ENCODE results near the gene KIF22.
A peak's percentile ranks its signal among the peaks of the same experiment; 100 is the strongest.

KIF22 gene

DNA sequence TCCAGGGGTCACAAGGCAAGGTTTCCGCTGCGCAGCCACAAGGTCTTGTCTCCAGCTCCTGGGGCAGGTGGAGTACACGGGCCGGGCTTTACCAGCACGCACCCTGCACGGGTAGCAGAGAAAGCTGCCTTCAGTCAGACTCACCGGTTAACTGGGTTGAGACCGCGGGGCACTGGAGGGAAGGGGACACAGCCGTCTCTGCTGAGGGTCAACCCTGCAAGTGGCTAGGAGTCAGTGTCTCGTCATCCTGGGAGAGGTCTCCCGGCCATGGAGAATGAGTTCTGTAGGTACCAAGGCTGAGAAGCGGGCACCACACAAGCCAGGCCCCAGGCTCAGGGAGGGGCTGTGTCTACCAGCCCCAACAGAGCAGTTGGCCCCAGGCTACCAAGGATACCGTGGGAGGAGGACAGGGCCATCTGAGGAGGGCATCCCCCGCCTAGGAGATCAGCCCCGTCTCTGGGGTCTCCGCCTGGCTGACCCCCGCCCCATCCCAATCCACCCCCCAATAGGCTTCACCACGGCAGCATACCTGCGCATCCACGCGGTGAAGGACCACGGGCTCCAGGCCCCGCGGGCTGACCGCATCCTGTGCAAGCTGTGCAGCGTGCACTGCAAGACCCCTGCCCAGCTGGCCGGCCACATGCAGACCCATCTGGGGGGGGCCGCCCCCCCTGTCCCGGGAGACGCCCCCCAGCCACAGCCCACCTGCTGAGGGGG, 18.6 kb downstream of the KIF22 start:
- H3K9me3 ChIP-seq (ENCODE audit: insufficient read depth, low read length): no peaks in the 10 kb centered on the region
- peaks cover 12% of the 10 kb centered on the region; the same call in 1 of the 2 replicates for H3K79me2 ChIP-seq (ENCODE audit: insufficient read depth, low read length)
- no peak for TF ChIP-seq EZH2phosphoT487 (conservative IDR thresholded peaks at IDR 0.05; ENCODE audit: low read length)
- TF ChIP-seq, protein P1, sequence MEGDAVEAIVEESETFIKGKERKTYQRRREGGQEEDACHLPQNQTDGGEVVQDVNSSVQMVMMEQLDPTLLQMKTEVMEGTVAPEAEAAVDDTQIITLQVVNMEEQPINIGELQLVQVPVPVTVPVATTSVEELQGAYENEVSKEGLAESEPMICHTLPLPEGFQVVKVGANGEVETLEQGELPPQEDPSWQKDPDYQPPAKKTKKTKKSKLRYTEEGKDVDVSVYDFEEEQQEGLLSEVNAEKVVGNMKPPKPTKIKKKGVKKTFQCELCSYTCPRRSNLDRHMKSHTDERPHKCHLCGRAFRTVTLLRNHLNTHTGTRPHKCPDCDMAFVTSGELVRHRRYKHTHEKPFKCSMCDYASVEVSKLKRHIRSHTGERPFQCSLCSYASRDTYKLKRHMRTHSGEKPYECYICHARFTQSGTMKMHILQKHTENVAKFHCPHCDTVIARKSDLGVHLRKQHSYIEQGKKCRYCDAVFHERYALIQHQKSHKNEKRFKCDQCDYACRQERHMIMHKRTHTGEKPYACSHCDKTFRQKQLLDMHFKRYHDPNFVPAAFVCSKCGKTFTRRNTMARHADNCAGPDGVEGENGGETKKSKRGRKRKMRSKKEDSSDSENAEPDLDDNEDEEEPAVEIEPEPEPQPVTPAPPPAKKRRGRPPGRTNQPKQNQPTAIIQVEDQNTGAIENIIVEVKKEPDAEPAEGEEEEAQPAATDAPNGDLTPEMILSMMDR (IDR thresholded peaks at IDR 0.05; ENCODE audit: insufficient read depth, low read length, poor library complexity, severe bottlenecking): no peak
- H3K36me3 ChIP-seq (ENCODE audit: low read length): peaks cover 11% of the 10 kb centered on the region
- H3K27me3 ChIP-seq (ENCODE audit: low read length): no peaks in the 10 kb centered on the region
- no peaks in the 10 kb centered on the region for H3K9me2 ChIP-seq (replicated peaks; ENCODE audit: insufficient read depth, low read length)
- H3K9ac ChIP-seq (ENCODE audit: low read length): 0 out of 2 replicates have a peak overlapping the region, but pooled peaks have one; percentile 74
- H4K20me1 ChIP-seq (ENCODE audit: low read depth, low read length): peaks cover 8% of the 10 kb centered on the region
- H3K27ac ChIP-seq (ENCODE audit: low read depth, low read length): no peak overlapping the region
- peaks cover 31% of the 10 kb centered on the region for H3F3A ChIP-seq (ENCODE audit: insufficient read depth)
- no peak overlapping the region for H2AFZ ChIP-seq (ENCODE audit: low read depth, low read length, severe bottlenecking)
- peak overlapping the region; percentile 12 for H3K4me2 ChIP-seq (ENCODE audit: low read depth, low read length, poor library complexity, severe bottlenecking)
- H3K4me3 ChIP-seq (ENCODE audit: insufficient read depth, low read length, poor library complexity, severe bottlenecking): no peak overlapping the region

DNA sequence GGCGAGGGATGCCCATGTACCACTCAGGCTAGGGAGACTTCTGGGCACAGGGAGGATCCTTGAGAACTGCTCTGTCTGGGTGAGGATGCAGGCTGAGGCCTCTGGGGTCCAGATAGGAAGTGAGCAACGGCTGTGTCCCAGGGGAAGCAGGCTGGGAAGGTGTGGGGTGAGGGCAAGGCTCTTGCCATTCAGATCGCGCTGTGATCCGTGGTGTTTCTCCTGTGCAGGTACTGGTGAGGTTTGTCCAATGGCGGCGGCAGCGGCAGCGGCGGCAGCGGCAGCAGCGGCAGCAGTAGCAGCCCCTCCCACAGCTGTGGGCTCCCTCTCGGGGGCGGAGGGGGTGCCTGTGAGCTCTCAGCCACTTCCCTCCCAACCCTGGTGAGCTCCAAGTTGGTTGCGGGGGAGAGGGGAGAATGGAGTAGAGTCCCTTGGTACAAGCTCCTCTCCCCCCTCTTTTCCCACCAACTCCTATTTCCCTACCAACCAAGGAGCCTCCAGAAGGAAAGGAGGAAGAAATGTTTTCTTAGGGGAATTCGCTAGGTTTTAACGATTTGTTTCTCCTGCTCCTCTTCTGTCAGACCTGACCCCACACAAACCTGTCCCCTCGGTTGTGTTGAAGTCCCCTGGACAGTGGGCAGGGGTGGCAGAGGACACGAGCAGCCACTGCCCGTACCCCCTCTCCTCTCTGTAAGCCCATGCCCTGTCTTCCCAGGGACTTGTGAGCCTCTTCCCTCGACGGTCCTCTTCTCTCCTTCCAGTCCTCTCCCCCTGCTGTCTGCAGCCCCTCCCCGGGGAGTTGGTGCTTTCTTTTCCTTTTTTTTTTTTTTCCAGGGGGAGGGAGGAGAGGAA, 19.5 kb downstream of the KIF22 start:
- Histone ChIP-seq H3F3A (ENCODE audit: insufficient read depth) (peaks cover 22% of the 10 kb centered on the region), H3K27ac (ENCODE audit: low read depth, low read length) (no peak overlapping the region), H3K4me3 (ENCODE audit: insufficient read depth, low read length, poor library complexity, severe bottlenecking) (no peak overlapping the region), H3K9me2 (replicated peaks; ENCODE audit: insufficient read depth, low read length) (no peaks in the 10 kb centered on the region), H3K79me2 (ENCODE audit: insufficient read depth, low read length) (peaks cover 12% of the 10 kb centered on the region; the same call in 1 of the 2 replicates), H3K27me3 (ENCODE audit: low read length) (no peaks in the 10 kb centered on the region), H3K9me3 (ENCODE audit: insufficient read depth, low read length) (no peaks in the 10 kb centered on the region), H3K4me2 (ENCODE audit: low read depth, low read length, poor library complexity, severe bottlenecking) (peak overlapping the region; percentile 29), H2AFZ (ENCODE audit: low read depth, low read length, severe bottlenecking) (no peak overlapping the region), H3K9ac (ENCODE audit: low read length) (peak overlapping the region; percentile 19; the same call in 1 of the 2 replicates), H3K36me3 (ENCODE audit: low read length) (peaks cover 11% of the 10 kb centered on the region), H4K20me1 (ENCODE audit: low read depth, low read length) (peaks cover 8% of the 10 kb centered on the region)
- TF ChIP-seq EZH2phosphoT487 (conservative IDR thresholded peaks at IDR 0.05; ENCODE audit: low read length): no peak
- TF ChIP-seq, protein P1 (IDR thresholded peaks at IDR 0.05; ENCODE audit: insufficient read depth, low read length, poor library complexity, severe bottlenecking): no peak

DNA sequence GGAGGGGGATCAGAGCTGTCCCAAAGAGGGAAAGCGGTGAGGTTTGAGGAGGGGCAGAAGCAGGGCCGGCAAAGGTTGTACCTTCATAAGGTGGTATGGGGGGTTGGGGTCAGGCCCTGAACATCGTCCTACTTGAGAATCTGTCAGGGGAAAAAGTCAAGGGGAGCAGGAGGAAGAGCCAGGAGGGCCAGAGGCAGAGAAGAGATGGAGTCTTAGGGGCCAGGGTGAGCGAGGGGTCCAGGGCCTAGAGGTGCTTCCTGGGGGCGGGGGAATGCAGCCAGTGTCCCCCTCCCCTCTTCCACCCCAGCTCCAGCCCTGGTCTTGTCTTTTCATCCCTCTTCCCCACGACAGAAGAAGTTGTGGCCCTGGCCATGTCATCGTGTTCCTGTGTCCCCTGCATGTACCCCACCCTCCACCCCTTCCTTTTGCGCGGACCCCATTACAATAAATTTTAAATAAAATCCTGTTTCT, 20.2 kb downstream of the KIF22 start:
- H3K9me2 ChIP-seq (replicated peaks; ENCODE audit: insufficient read depth, low read length): no peaks in the 10 kb centered on the region
- no peaks in the 10 kb centered on the region for H3K9me3 ChIP-seq (ENCODE audit: insufficient read depth, low read length)
- peaks cover 20% of the 10 kb centered on the region; the same call in 1 of the 2 replicates for H3F3A ChIP-seq (ENCODE audit: insufficient read depth)
- H4K20me1 ChIP-seq (ENCODE audit: low read depth, low read length): peaks cover 8% of the 10 kb centered on the region
- H3K27ac ChIP-seq (ENCODE audit: low read depth, low read length): no peak overlapping the region
- TF ChIP-seq, protein P1 (IDR thresholded peaks at IDR 0.05; ENCODE audit: insufficient read depth, low read length, poor library complexity, severe bottlenecking): no peak
- no peak for TF ChIP-seq EZH2phosphoT487 (conservative IDR thresholded peaks at IDR 0.05; ENCODE audit: low read length)
- peaks cover 11% of the 10 kb centered on the region for H3K36me3 ChIP-seq (ENCODE audit: low read length)
- peak overlapping the region; percentile 19; the same call in 1 of the 2 replicates for H3K9ac ChIP-seq (ENCODE audit: low read length)
- H3K27me3 ChIP-seq (ENCODE audit: low read length): no peaks in the 10 kb centered on the region
- peak overlapping the region; percentile 29 for H3K4me2 ChIP-seq (ENCODE audit: low read depth, low read length, poor library complexity, severe bottlenecking)
- peaks cover 12% of the 10 kb centered on the region; the same call in 1 of the 2 replicates for H3K79me2 ChIP-seq (ENCODE audit: insufficient read depth, low read length)
- no peak overlapping the region for H2AFZ ChIP-seq (ENCODE audit: low read depth, low read length, severe bottlenecking)
- no peak overlapping the region for H3K4me3 ChIP-seq (ENCODE audit: insufficient read depth, low read length, poor library complexity, severe bottlenecking)

Data from SU-DHL-6 (cell line).